AG09309 (cell line): ENCODE results near the gene FARP1.

Experiments used
- DNase-seq: peaks from one replicate; pipeline ENCODE4 v3.0.0-alpha.2; 2010; ENCODE audit warnings: low read depth
- H3K4me3 ChIP-seq: 2 replicates; pipeline ENCODE4 v1.5.1; 2011; ENCODE audit warnings: mild to moderate bottlenecking, low read depth, low read length, moderate library complexity; ENCODE audit not compliant: control insufficient read depth
- TF ChIP-seq, protein P1 (sequence below): IDR thresholded peaks from 2 replicates; pipeline ENCODE4 v1.5.1; 2011; ENCODE audit warnings: mild to moderate bottlenecking, low read depth, low read length, inconsistent platforms; ENCODE audit not compliant: insufficient read depth, control insufficient read depth; ENCODE audit errors: missing control alignments

The FARP1 gene

DNA sequence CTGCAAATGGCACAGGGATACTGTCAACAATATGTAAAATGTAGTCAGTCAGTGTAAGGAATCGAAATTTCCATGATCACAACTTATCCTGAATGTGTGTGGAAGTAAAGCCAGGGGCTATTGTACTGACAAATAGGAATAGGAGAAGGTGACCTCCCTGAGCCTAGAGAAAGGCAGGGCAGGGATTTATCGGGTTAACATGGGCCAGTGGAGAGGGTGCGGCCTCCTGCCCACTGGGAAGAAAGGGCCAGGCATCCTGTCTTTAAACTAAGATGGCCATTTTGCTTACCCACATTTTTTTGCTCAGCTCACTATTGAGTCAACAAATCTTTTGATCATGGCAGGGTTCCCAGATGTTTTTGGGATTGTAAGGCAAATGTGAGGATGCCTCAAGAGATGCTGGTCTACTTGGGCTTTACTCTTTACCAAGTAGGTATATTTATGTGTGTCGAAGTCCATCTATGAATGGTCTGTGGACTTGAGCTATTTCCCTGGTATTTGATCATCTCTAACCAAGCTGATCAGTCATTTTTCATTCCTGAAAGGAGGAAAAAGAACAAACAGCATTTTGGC, 150.8 kb downstream of the FARP1 start:
- DNase-seq, result no peak
- no peak overlapping the region for H3K4me3 ChIP-seq
- TF ChIP-seq, protein P1, sequence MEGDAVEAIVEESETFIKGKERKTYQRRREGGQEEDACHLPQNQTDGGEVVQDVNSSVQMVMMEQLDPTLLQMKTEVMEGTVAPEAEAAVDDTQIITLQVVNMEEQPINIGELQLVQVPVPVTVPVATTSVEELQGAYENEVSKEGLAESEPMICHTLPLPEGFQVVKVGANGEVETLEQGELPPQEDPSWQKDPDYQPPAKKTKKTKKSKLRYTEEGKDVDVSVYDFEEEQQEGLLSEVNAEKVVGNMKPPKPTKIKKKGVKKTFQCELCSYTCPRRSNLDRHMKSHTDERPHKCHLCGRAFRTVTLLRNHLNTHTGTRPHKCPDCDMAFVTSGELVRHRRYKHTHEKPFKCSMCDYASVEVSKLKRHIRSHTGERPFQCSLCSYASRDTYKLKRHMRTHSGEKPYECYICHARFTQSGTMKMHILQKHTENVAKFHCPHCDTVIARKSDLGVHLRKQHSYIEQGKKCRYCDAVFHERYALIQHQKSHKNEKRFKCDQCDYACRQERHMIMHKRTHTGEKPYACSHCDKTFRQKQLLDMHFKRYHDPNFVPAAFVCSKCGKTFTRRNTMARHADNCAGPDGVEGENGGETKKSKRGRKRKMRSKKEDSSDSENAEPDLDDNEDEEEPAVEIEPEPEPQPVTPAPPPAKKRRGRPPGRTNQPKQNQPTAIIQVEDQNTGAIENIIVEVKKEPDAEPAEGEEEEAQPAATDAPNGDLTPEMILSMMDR, result no peak

DNA sequence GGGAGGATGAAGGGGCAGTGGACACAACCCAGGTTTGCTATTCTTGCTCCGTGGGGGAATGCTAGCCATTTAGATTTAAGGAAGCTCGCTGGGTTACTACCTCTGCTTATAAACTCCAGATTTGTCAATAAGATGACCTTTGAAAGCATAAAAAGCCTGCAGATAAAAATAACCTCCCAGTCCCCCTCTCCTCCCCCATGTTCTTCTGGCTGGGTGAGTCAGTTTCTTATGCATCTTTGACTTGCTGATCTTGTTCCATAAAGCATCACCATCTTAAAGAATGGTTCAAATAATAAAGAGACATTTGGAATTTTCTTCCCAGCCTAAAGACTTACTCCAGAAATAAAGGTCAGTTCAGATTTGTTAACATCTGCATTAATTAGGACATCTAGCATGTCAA, 152.5 kb downstream of the FARP1 start:
- TF ChIP-seq, protein P1, result no peak

DNA sequence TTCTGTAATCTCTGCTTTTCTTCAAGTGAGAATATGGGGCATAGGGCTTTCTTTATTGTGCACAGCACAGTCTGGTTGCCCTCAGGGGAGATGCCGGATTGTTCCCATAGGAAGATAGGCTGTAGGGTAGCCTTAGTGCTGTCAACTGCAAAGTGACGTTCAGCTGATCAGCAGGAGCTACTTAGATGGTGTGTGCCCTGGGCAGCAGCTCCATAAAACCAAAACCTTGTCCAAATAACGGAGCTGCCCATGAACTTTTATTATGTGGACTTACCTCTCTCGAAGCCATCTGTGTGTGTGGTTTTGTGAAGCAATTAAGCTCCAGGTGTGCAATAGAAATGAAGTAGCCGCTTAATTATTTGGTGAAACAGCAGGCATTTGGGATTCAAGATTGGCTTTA, 154.2 kb downstream of the FARP1 start:
- TF ChIP-seq, protein P1, result no peak
- H3K4me3 ChIP-seq, result no peak overlapping the region
- DNase-seq, result no peak

More for the DNA sequence above, 152.5 kb downstream of the FARP1 start:
- no peak overlapping the region for H3K4me3 ChIP-seq
- no peak for DNase-seq

DNA sequence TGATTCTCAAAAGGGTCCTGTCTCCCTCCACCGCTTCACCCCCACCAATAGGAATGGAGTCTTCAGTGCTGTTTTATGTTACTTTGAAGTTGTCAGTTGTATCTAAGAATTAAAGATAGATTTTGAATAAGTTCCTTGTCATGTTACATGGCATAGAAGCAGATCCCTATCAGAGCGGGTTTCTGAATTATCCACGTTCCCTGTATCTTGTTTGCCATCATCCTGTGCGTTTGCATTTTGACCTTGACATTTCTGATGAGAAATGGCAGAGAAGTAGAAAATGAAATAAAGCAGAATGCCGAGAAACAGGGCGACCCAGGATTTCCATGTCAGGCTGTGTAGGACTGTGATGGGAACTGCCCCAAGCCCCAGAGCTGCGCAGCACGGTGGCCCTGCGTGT, 154.9 kb downstream of the FARP1 start:
- no peak for DNase-seq
- H3K4me3 ChIP-seq, result no peak overlapping the region
- TF ChIP-seq, protein P1, result no peak

DNA sequence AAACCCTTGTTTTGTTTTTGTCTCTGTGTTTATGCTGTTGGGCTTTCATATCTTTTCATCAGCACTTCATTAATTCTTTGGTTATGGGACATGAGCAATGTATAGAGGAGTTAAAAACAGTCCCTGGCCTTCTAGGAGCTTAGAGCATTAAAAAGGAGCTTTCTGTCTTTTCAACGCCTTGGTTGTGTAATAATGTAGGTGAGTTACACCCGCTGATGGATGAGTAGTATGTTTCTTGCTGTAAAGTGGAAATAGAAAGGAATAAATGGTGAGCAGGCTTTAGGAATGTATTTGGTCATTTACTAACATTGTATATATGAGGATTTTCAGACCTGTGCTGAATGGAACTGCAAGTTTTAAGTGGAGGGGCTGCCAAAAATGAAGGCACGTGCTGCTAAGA, 155.7 kb downstream of the FARP1 start:
- DNase-seq, result no peak
- TF ChIP-seq, protein P1, result no peak
- no peak overlapping the region for H3K4me3 ChIP-seq

DNA sequence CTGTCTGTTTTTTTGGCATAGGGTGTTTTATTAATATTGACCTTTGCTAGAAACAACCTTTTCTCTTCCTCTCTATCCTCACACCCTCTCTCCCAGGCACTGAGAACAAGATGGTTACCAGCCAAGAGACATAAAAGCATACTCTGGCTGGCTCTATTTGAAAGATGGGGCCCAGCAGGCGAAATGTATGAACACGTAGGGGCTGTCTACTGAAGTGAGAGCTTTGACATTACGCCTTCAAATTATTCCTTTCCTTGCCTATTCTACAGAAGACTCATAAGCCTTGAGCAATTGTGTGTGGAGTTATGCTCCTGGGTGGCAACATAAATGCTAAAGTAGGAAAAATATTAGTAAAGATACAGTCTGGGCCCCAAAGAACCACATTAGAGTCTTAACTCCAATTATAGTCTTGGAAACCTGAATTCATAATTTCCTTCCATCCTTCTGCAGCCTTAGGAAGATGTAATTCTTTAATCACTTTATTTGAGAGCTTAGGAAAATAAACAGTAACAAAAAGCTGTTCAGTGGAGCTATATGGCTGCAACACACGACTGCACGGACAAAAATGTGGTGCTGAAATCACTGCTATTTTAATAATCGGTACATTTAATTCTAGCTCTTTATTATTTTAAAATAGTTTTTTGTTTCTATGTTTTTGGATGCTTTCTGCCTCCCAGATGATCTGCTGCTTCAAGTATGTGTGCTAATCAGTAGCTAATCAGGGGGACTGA, 156.5 kb downstream of the FARP1 start:
- no peak overlapping the region for H3K4me3 ChIP-seq
- TF ChIP-seq, protein P1, result no peak
- DNase-seq, result no peak
